A549 (cell line): ENCODE data around the gene LSR. TPM values are rescaled to one million over a fixed set of nuclear protein-coding genes. Genes with fewer than 3 reads are reported as not detected.

Experiments used
- ATAC-seq, 2 experiments: fragments of 200-7000 bp in 1 of 2; fragments of >200 bp in 1 of 2; cut with Nextera tagmentation in 1 of 2; cut with Tn5 transposase in 1 of 2; 3 replicates each; pipeline versions ENCODE4 v1.8.0 to v1.9.1; 2018 to 2020; ENCODE audit warnings: mild to moderate bottlenecking in 1 of 2, moderate library complexity in 1 of 2
- CTCF ChIA-PET: fragments of 300-600 bp; sonication (Branson Sonifier 250); formaldehyde crosslinking; extraction: SDS; loops from one replicate; lab custom pipeline; 2021; ENCODE audit warnings: antibody characterized with exemption, inconsistent platforms; lab: Yijun Ruan, JAX
- POLR2A ChIA-PET: fragments of 350-600 bp; formaldehyde crosslinking; extraction: SDS; loops from one replicate; lab custom pipeline; 2021; ENCODE audit warnings: antibody characterized with exemption, inconsistent platforms; lab: Yijun Ruan, JAX
- DNase-seq, 2 experiments: peaks; one replicate each; pipeline versions ENCODE4 v3.0.0 to v3.0.0-alpha.2; 2011 to 2016; ENCODE audit warnings: low read depth in 1 of 2, low spot score in 1 of 2
- FAIRE-seq: peaks from 2 replicates; lab custom pipeline; 2011; peaks lifted over from hg19 to GRCh38; lab: Jason Lieb, UNC
- H3K27ac ChIP-seq, 2 experiments: fragments of >200 bp; sonication (Bioruptor Twin); formaldehyde crosslinking; 3 replicates each; pipeline ENCODE4 v1.5.1; 2016 to 2017
- H3K4me1 ChIP-seq: fragments of >200 bp; sonication (Bioruptor Twin); formaldehyde crosslinking; 3 replicates; pipeline ENCODE4 v1.6.1; 2016
- H3K4me2 ChIP-seq: fragments of >200 bp; sonication (Bioruptor Twin); formaldehyde crosslinking; 3 replicates; pipeline ENCODE4 v1.6.1; 2016
- H3K4me3 ChIP-seq: fragments of >200 bp; sonication (Bioruptor Twin); formaldehyde crosslinking; 3 replicates; pipeline ENCODE4 v1.5.1; 2016
- H3K9me3 ChIP-seq: fragments of >200 bp; sonication (Bioruptor Twin); formaldehyde crosslinking; 3 replicates; pipeline ENCODE4 v1.6.1; 2016
- ATOH8 ChIP-seq: fragments of 250-450 bp; sonication (Bioruptor Pico); IDR thresholded peaks from 2 replicates; pipeline ENCODE4 v1.5.0; 2020; ENCODE audit warnings: low read depth, mild to moderate bottlenecking, moderate library complexity
- CBX2 ChIP-seq: fragments of 200-600 bp; sonication (generic); IDR thresholded peaks from 2 replicates; pipeline ENCODE4 v1.6.1; 2016; ENCODE audit warnings: low read depth, mild to moderate bottlenecking, borderline replicate concordance
- CEBPB ChIP-seq, 2 experiments: fragments of >200 bp in 1 of 2; sonication (Bioruptor Twin) in 1 of 2; formaldehyde crosslinking in 1 of 2; IDR thresholded peaks; 2 replicates each; pipeline ENCODE4 v1.6.1; 2012 to 2016
- CHD4 ChIP-seq: fragments of 200-600 bp; sonication (generic); IDR thresholded peaks from 2 replicates; pipeline ENCODE4 v1.6.1; 2016; ENCODE audit warnings: antibody characterized with exemption, mild to moderate bottlenecking, borderline replicate concordance
- CTCF ChIP-seq: fragments of >200 bp; sonication (Bioruptor Twin); formaldehyde crosslinking; IDR thresholded peaks from 3 replicates; pipeline ENCODE4 v1.5.1; 2016
- EHF ChIP-seq: fragments of 250-450 bp; sonication (Bioruptor Pico); IDR thresholded peaks from 2 replicates; pipeline ENCODE4 v1.5.0; 2020; ENCODE audit warnings: mild to moderate bottlenecking
- FOSL2 ChIP-seq, 2 experiments: fragments of 450-650 bp in 1 of 2; fragments of >200 bp in 1 of 2; sonication (Bioruptor Twin) in 1 of 2; formaldehyde crosslinking; IDR thresholded peaks; 2 replicates each; pipeline versions ENCODE4 v1.5.0 to v1.6.1; 2016 to 2020; ENCODE audit warnings: mild to moderate bottlenecking in 1 of 2, moderate library complexity in 1 of 2
- GATA3 ChIP-seq: IDR thresholded peaks from 2 replicates; pipeline ENCODE4 v1.6.1; 2012; ENCODE audit warnings: borderline replicate concordance
- HDAC2 ChIP-seq: fragments of 200-600 bp; sonication (generic); IDR thresholded peaks from 2 replicates; pipeline ENCODE4 v1.6.1; 2016
- HEYL ChIP-seq: fragments of 250-450 bp; sonication (Bioruptor Pico); IDR thresholded peaks from 2 replicates; pipeline ENCODE4 v1.8.0; 2021; ENCODE audit warnings: mild to moderate bottlenecking, moderate library complexity
- HOXA7 ChIP-seq: fragments of 250-450 bp; sonication (Bioruptor Pico); IDR thresholded peaks from 2 replicates; pipeline ENCODE4 v1.5.0; 2020; ENCODE audit warnings: mild to moderate bottlenecking, moderate library complexity
- MAZ ChIP-seq: fragments of 150-350 bp; IDR thresholded peaks from 2 replicates; pipeline ENCODE4 v1.6.1; 2014; ENCODE audit warnings: antibody characterized with exemption, low read depth, low read length, borderline replicate concordance
- PBX3 ChIP-seq: IDR thresholded peaks from 2 replicates; pipeline ENCODE4 v1.6.1; 2012
- POLR2A ChIP-seq: IDR thresholded peaks from 2 replicates; pipeline ENCODE4 v1.6.1; 2012; ENCODE audit warnings: mild to moderate bottlenecking, low read length
- RAD21 ChIP-seq, 2 experiments: fragments of >200 bp in 1 of 2; sonication (Bioruptor Twin) in 1 of 2; formaldehyde crosslinking in 1 of 2; IDR thresholded peaks in 1 of 2; conservative IDR thresholded peaks in 1 of 2; 2 replicates in 1 of 2; 3 replicates in 1 of 2; pipeline ENCODE4 v1.6.1; 2012 to 2018; ENCODE audit warnings: inconsistent platforms in 1 of 2
- RARB ChIP-seq: fragments of 250-450 bp; sonication (Bioruptor Pico); IDR thresholded peaks from 2 replicates; pipeline ENCODE4 v1.8.0; 2021; ENCODE audit warnings: mild to moderate bottlenecking, moderate library complexity
- REST ChIP-seq: fragments of 200-600 bp; sonication (generic); IDR thresholded peaks from 2 replicates; pipeline ENCODE4 v1.6.1; 2016; ENCODE audit warnings: antibody characterized with exemption, mild to moderate bottlenecking, moderate library complexity
- TFCP2L1 ChIP-seq: fragments of 250-450 bp; sonication (Bioruptor Pico); IDR thresholded peaks from 2 replicates; pipeline ENCODE4 v1.5.0; 2021; ENCODE audit warnings: mild to moderate bottlenecking
- TP53 ChIP-seq: fragments of 250-450 bp; sonication (Bioruptor Pico); IDR thresholded peaks from 2 replicates; pipeline ENCODE4 v1.5.0; 2021; ENCODE audit warnings: mild to moderate bottlenecking, moderate library complexity
- USF2 ChIP-seq: fragments of 450-650 bp; IDR thresholded peaks from 2 replicates; pipeline ENCODE4 v1.6.1; 2014; ENCODE audit warnings: antibody characterized with exemption
- ZC3H11A ChIP-seq: fragments of 450-650 bp; IDR thresholded peaks from 2 replicates; pipeline ENCODE4 v1.6.1; 2014; ENCODE audit warnings: antibody characterized with exemption, mild to moderate bottlenecking
- ZFP36 ChIP-seq: fragments of 450-650 bp; IDR thresholded peaks from 2 replicates; pipeline ENCODE4 v1.6.1; 2014; ENCODE audit warnings: borderline replicate concordance; ENCODE audit not compliant: partially characterized antibody
- WGBS: methylation state at CpG from one replicate; pipeline ENCODE4 v1.1.6; 2017; ENCODE audit errors: missing lambda C conversion rate; 5-methylcytosine and 5-hydroxymethylcytosine counted together
- polyA plus RNA-seq, 4 experiments: library from polyadenylated mRNA; depleted of rRNA in 3 of 4; stranded (reverse); fragments of >200 nt; fragmentation: RNase III in 1 of 4; extraction: RNeasy Plus Mini Kit Qiagen cat#74134 plus additional on column Dnase treatment in 1 of 4; gene quantifications; 2 replicates in 3 of 4; 3 replicates in 1 of 4; pipeline ENCODE4 v1.2.3, GENCODE V29; 2011 to 2017

LSR gene
- polyA plus RNA-seq, 2 of the 4 experiments (the other 2 are of a cell fraction), result 2.1 to 3.6 TPM

- ChIA-PET CTCF (interaction anchor here (1.0 kb wide), 1 partner anchor 12 kb away, joined by 3 read pairs; no protein-coding TSS in a partner anchor), POLR2A (no interaction called here)
- WGBS, result 63% methylated on average over 5 of the region's 5 CpGs
- DNase-seq (no peak), ATAC-seq (no peak), FAIRE-seq (no peak)
- TF ChIP-seq MAZ (no peak), ZFP36 (no peak), GATA3 (no peak), FOSL2 (IDR thresholded peaks at IDR 0.05) (no peak), FOSL2 (CRISPR knock-in tag; IDR thresholded peaks at IDR 0.05) (no peak), HOXA7 (CRISPR knock-in tag) (no peak), POLR2A (no peak), EHF (CRISPR knock-in tag) (no peak), CHD4 (no peak), ZC3H11A (no peak), RAD21 (conservative IDR thresholded peaks at IDR 0.05 in 1 of 2, IDR thresholded peaks at IDR 0.05 in 1 of 2) (no peak), HEYL (CRISPR knock-in tag) (no peak), CTCF (no peak)
- peaks cover 5% of the 10 kb centered on the region; the same call in 1 of the 3 replicates for H3K9me3 ChIP-seq
- no peaks in the 10 kb centered on the region for H3K4me1 ChIP-seq
- no peak overlapping the region for H3K4me3 ChIP-seq
- no peak overlapping the region for H3K27ac ChIP-seq
- no peak overlapping the region for H3K4me2 ChIP-seq
Observed at GRCh38 chr19:35226748-35227147, 22.1 kb upstream of the LSR start.

GRCh38 chr19:35228177-35228930 lies 20.4 kb upstream of the LSR start, which contains the start of gene FAM187B:
Gene FAM187B (minus strand): TSS chr19:35228739. CDS start chr19:35228680, 59 bp downstream.
- TF ChIP-seq CEBPB (IDR thresholded peaks at IDR 0.05) (no peak), HDAC2 (no peak), GATA3 (no peak), TP53 (CRISPR knock-in tag) (no peak), REST (no peak), CBX2 (no peak), TFCP2L1 (CRISPR knock-in tag) (no peak), RAD21 (conservative IDR thresholded peaks at IDR 0.05 in 1 of 2, IDR thresholded peaks at IDR 0.05 in 1 of 2) (no peak), RARB (CRISPR knock-in tag) (no peak), HEYL (CRISPR knock-in tag) (no peak), PBX3 (no peak), HOXA7 (CRISPR knock-in tag) (no peak), ATOH8 (CRISPR knock-in tag) (no peak), USF2 (no peak)
- H3K4me2 ChIP-seq, result no peak within 1 kb of the TSS
- no peak for FAIRE-seq
- H3K9me3 ChIP-seq, result 0 out of 3 replicates have a peak, but pooled peaks cover 6% of the 10 kb centered on the region
- no peak within 1 kb of the TSS for H3K4me3 ChIP-seq
- no peaks in the 10 kb centered on the region for H3K4me1 ChIP-seq
- ChIA-PET POLR2A (interaction anchor here (0.6 kb wide), 1 partner anchor 258 kb away, joined by 3 read pairs; no protein-coding TSS in a partner anchor), CTCF (interaction anchor here (0.7 to 1.7 kb wide), 6 partner anchors 9 to 642 kb away, joined by 3 to 4 read pairs (median 3); no protein-coding TSS in a partner anchor)
- DNase-seq, result no peak
- peak; percentile 26 to 40; a peak in 5 of 6 replicates for ATAC-seq
- H3K27ac ChIP-seq, result no peak within 1 kb of the TSS
- WGBS, result 60% methylated on average over 14 of the region's 14 CpGs
